ENCODE results near the gene TYK2. TPM values are rescaled to one million over a fixed set of nuclear protein-coding genes. Genes with fewer than 3 reads are reported as not detected.

The TYK2 gene
- total and polyA plus RNA-seq, 9 of the 15 experiments (the other 6 are each of a cell fraction or from before 2014, with no cell fraction given) = 15.0 to 182 (median 85.9) TPM

DNA sequence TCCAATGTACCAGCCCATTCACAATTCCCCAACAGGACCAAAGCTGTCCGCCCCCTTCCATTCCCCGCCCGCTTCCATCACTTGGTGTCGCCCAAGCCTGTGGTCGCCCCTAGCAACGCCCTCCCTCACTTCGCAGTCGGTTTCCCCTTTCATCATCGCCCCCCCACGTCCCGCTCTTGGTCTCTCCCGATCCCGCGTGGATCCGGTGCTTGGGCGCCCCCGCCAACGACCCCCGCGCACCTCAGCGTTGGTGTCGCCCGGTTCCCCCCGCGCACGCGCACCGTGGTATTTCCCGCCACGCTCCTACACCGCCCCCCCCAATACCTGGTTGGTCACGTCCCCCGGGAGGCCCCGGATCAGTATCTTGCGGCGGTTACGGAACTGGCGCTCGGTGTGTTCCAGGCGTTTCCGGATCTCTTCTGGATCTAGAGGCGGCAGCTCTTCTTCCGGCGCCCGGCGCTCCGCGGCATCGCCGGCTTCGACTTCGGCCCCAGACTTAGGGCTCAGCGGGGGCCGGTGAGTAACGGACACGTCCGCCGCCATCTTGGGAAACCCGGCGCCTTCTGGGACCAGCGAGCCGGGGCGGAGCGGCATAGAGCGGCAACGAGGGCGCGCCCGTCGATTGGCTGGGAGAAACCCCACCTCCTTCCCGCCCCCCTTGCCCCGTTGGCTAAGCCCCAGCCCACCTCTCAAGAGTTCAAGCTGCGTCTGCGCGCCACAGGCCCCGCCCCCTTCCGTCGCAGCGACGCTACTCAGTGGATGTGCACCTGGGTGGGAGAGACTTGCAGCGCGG, 47.2 kb downstream of the TYK2 start, which contains the start of gene RAVER1 (continued):
- TF ChIP-seq SETDB1 (IDR thresholded peaks at IDR 0.05; ENCODE audit: low read length) = no peak
- TF ChIP-seq STAT5A (IDR thresholded peaks at IDR 0.05; ENCODE audit: borderline replicate concordance, low read length) = no peak
- TF ChIP-seq ZNF3 (CRISPR knock-in tag; IDR thresholded peaks at IDR 0.05) = no peak
- 0 out of 2 replicates have a peak, but pooled peaks have one; percentile 24 for TF ChIP-seq IRF9 (tag; IDR thresholded peaks at IDR 0.05)
- no peak for TF ChIP-seq SMC3 (conservative IDR thresholded peaks at IDR 0.05; ENCODE audit: insufficient read depth, low read depth, low read length)
- TF ChIP-seq ZNF134 (CRISPR knock-in tag; conservative IDR thresholded peaks at IDR 0.05) = no peak
- TF ChIP-seq MCM2 (IDR thresholded peaks at IDR 0.05; ENCODE audit: low read depth) = no peak
- peak; percentile 73 for TF ChIP-seq KDM5B (IDR thresholded peaks at IDR 0.05; ENCODE audit: insufficient replicate concordance, low read depth, low read length)
- no peak for TF ChIP-seq KHSRP (IDR thresholded peaks at IDR 0.05)
- TF ChIP-seq, protein P1, sequence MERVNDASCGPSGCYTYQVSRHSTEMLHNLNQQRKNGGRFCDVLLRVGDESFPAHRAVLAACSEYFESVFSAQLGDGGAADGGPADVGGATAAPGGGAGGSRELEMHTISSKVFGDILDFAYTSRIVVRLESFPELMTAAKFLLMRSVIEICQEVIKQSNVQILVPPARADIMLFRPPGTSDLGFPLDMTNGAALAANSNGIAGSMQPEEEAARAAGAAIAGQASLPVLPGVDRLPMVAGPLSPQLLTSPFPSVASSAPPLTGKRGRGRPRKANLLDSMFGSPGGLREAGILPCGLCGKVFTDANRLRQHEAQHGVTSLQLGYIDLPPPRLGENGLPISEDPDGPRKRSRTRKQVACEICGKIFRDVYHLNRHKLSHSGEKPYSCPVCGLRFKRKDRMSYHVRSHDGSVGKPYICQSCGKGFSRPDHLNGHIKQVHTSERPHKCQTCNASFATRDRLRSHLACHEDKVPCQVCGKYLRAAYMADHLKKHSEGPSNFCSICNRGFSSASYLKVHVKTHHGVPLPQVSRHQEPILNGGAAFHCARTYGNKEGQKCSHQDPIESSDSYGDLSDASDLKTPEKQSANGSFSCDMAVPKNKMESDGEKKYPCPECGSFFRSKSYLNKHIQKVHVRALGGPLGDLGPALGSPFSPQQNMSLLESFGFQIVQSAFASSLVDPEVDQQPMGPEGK (CRISPR knock-in tag; IDR thresholded peaks at IDR 0.05; ENCODE audit: borderline replicate concordance) = peak; percentile 40; the same call in 1 of the 2 replicates
- no peak for TF ChIP-seq CHCHD3 (CRISPR knock-in tag; IDR thresholded peaks at IDR 0.05)
- TF ChIP-seq ZKSCAN1 (IDR thresholded peaks at IDR 0.05; ENCODE audit: low read depth, low read length) = peak; percentile 45; the same call in 1 of the 2 replicates
- peak; percentile 75 for TF ChIP-seq TFAP4 (CRISPR knock-in tag; IDR thresholded peaks at IDR 0.05; ENCODE audit: borderline replicate concordance)
- TF ChIP-seq MTA3 (IDR thresholded peaks at IDR 0.05; ENCODE audit: borderline replicate concordance) = peak; percentile 83; the same call in 1 of the 2 replicates
- TF ChIP-seq ATF6 (CRISPR knock-in tag; IDR thresholded peaks at IDR 0.05) = peak; percentile 63
- no peak for TF ChIP-seq E4F1 (CRISPR knock-in tag; IDR thresholded peaks at IDR 0.05; ENCODE audit: borderline replicate concordance)
- TF ChIP-seq ZNF41 (CRISPR knock-in tag; conservative IDR thresholded peaks at IDR 0.05) = no peak

Data from K562 (cell line).